Islet precursor cell (in vitro differentiated cells): Measurements from ENCODE around the gene PFKP.

Experiments
- DNase-seq: peaks from one replicate; pipeline ENCODE4 v3.0.0-alpha.2; 2018

The PFKP gene

DNA sequence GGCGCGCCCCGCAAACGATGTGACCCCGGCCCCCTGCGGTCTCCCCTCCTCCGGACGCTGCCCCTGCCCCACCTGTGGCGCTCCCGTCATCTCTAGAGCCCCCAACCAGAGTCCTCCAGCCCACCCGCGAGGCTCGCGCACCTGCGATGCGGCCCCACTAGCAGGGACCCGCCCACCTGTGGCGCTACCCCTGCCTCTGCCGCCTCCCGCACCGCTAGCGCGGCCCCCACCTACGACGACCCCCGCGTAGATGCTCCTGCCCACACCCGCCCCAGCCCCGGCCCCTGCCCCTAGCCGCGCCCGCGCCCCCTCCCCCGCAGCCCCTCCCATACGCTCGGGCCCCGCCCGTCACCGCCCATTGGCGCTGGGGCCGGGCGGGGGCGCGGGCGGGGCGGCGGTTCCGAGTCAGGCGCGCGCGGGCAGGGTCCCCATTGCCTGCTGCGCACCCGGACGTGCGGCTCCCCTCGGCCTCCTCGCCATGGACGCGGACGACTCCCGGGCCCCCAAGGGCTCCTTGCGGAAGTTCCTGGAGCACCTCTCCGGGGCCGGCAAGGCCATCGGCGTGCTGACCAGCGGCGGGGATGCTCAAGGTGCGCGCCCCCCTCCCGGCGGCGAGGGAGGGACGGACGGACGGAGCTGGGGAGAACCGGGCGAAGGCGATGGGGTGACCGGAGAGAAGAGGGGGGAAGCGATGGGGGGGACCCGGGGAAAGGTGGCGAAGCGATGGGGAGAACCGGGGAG lies at the start of gene PFKP:
TSS of gene PFKP (plus strand) at position 431 of the 741 bp plus-strand sequence. CDS start at position 479, 48 bp downstream.
- DNase-seq: no peak

DNA sequence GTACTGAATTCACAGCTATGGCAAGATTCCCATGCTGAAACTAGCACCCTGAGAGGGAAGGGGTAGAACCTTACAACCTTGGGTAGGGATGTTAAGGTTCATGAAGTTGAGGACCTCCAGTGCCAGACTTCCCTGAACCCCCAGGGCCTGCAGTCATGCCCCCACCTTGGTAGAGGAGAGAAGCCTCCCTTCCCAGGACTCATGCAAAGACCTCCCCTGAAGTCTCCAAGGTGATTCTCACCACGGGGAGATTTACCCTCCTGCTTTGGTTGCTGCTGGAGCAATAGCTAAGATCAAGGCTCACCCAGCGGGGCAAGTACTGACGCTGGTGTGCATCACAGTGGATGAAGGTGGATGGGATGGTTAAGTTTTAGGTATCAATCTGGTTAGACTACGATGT lies 49.1 kb upstream of the PFKP start:
- no peak for DNase-seq

DNA sequence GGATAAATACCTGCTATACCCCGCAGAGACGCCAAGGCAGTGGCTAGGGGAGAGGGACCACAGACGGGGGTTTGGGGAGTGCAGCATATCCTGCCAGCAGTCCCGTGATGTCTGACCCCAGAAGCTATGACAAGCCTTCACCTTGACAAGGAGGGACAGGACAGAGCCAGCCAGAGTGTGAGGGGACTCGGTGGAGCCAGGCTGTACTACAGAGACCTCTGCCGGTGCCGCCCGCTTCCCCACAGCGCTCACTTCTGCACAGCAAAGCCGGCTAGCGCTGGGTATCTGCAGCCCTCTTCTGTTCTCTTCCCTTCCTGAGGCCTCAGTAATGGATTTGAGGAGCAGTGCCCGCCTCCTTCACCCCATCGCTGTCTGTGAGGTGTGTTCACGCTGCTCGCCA lies 47.0 kb upstream of the PFKP start:
- no peak for DNase-seq

DNA sequence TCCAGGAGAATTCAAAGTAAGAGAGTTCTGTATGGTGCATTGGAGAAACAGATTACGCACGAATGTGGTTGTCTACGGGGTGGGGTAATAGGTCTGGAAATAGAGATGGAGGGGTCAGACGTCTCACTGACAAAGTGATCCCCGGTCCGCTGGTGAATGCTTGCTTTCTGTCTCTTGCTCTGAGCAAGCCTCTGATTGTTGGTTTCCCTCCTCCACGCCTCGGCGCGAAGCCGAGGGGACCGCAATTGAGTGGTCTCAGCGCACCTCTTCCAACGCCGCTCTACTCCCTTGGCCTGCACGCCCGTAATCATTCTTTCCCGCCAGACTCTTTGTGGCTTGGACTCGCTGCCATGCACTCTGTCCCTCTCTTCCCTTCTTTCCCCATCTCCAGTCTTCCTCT lies 46.5 kb upstream of the PFKP start:
- no peak for DNase-seq

DNA sequence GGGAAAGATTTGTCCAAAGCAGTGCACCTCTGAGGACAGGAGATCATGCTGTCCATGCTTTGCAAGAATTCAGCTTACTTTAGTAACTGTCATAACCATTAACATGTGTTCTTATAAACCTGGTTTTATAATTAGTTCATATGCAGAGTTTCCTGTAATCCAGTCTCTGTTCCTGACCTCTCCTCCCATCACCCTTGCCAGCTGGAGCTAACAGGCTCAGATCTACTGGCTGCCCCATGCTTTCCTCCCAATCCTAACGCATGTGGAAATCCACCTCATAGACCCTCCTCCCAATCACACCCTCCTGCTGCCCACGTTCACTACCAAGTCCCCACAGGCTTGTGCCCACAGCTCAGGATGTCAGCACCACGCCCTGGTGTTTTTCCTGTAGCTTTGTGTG lies 45.3 kb upstream of the PFKP start:
- DNase-seq: no peak

DNA sequence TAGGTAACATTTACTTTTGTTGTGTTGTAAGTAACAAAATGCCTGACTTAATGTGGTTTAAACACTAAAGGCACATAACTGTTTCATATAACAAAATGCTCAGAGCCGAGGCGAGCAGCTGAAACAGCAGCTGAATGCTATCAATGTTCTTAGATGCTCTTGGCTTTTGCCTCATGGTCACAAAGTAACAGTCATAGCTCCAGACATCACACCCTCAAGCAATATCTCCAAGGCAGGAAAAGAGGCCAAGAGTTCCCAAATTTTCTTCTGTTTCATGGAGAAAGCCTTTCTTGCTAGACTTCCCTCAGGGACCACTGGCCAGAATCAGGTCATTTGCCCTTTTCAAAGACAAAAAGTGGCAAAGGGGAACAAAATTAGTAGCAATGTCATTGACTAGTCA lies 43.5 kb upstream of the PFKP start:
- no peak for DNase-seq

DNA sequence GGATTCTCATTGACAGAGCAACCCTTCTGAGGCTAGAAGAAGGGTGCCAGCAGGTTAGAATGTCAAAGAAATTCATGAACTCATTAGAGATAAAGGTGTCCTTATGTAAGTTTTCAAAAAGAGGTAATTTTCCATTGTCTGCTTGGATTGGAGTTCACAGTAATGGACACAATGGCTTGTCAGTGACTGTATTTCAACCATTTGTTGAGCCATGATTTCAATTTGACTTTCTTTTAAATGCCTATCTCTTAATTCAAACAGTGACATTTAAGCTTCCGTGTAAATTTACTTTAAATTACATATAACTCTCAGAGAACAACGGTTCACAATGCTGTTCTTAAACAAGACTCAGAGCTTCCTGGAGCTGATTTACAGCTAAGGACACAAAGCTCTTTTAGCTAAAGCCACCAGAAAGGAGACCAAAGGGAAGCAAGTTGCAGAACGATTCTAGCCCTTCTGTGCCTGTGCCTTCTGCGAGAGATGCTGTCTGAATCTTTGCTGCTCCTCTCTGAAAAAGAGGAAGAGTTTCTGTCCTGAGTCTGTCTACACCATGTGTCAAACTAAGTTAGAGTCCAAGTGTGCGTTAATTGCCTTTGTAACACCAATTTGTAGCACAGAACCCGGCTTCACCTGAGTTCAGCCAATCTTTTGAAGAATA lies 42.2 kb upstream of the PFKP start:
- no peak for DNase-seq

DNA sequence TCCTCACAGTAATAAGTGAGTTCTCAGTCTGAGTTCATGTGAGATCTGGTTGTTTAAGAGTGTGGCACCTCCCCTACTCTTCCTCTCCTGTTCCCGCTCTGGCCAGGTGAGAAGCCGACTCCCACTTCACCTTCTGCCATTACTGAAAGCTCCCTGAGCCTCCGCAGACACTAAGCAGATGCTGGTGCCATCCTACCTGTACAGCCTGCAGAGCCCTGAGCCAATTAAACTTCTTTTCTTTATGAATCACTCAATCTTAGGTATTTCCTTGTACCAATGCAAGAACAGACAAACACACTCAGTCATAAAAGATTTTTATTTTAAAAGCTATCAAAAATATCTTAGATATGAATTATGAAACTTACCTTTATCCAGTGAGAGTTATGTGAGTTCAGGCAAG lies 39.5 kb upstream of the PFKP start:
- DNase-seq: no peak

DNA sequence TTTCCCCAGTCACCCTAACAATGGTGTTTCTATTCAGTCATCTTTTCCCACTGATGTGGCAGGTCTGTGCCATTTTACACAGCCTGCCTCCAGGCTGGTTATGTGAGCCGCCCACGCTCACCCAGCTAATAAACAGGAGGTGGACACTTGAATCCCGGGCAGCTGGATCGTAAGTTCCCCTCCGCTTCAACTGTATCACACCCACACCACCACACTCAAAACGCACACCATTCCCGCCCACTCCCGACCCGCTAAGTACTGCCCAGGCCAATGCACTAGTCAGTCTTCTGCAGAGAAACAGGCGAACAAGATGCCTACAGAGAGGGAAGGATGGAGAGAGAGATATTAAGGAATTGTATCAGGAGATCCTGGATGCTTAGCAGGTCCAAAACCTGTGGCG lies 38.9 kb upstream of the PFKP start:
- DNase-seq: no peak

DNA sequence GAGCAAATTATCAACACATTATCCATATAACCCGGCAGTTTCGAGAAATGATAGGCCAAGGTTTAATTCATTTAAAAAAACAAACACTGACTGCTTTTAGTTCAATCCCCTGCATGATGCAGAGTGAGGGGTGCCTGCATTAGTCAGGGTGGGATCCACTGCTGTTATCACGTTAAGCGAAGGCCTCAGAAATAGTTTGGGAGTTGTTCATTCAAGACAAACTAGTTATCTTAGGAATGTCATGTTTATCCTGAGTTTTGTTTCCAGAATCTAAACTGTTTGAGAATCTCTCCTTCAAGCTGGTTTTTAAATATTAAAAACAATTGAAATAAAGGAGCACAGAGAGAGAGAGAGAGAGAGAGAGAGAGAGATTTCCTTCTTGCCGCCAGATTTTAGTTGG lies 36.6 kb upstream of the PFKP start:
- DNase-seq: no peak

DNA sequence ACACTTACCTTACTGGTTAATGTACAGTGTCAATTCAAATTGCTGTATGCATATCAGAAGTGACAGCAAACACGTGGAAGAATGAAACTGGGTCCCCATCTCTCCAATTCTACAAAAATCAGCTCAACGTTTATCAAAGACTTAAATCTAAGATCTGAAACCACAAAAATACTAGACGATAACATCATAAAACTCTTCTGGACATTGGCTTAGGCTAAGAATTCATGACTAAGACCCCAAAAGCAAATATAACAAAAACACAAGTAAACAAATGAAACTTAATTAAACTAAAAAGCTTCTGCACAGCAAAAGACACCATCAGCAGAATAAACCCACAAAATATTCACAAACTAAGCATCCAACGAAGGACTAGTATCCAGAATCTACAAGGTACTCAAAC lies 35.9 kb upstream of the PFKP start:
- no peak for DNase-seq

DNA sequence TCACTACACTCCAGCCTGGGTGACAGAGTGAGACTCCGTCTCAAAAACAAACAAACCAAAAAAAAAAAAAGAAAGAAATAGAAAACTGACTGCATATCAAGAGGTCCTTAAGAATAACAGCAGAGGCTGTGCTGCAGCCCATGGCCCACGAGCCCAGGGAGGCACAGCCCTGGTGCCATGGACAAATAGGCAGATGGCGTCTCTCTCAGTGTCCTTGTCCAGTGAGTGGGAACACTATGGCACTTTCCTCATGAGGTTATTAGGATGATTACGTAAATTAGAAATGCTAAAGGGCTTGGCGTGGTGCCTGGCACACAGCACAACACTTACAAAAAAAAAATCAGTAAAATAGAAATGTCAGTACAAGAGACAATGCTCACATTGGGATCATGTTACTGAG lies 33.4 kb upstream of the PFKP start:
- DNase-seq: no peak

DNA sequence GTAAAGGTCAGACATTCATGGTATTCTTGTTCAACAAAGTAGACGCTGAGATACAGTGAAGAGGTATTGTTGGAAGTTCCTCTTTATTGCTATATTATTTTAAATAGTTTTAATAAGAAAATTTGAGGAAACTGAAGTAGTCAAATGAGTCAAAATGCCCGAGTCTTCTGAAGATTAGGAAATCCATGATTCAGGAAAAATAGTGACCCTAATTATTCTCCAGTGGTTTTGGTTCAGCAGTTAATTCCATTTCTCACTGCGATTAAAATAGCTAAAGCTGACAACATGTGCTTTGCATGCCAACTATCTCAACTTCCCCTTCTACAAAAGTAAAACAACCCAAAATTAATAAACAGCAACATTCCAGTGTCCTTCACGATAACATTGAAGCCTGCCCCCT lies 32.7 kb upstream of the PFKP start:
- DNase-seq: no peak

DNA sequence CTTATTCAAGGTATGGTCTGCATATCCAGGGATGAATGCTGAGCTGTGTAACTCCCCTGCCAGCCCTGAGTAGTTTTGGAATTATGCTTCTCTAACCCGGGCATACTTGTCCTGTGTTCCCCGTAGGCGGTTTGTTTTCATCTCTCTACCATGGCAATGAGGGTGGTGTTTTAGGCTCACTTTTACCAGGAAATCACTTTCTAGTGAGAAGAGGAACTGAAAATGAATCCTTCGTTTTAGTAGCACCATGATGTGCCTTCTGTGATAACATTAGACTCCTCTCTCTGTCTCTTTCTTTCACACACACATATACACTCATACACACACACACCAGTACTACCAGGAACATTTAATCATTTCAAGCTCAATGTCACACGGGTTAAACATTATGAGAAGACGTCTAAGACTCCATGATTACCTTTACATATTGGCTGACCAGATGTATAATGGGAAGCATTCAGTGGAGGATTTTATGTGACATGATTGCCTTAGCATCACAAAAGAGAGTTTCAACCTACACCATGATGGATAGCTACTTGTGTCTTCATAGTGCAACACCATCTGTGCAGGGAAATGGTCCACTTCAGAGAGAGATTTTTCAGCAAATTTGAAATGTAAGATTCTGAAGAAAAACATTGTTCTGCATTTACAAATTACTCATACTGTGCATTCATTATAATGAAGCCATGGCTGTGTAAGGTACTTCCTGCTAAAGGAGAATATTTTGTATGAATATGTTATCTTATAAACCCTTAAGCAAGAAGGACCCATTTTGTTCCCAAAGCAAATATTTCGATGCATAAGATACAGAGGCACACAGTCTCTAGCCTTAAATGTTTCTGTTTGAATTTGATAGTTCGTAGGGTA lies 31.0 kb upstream of the PFKP start:
- no peak for DNase-seq

DNA sequence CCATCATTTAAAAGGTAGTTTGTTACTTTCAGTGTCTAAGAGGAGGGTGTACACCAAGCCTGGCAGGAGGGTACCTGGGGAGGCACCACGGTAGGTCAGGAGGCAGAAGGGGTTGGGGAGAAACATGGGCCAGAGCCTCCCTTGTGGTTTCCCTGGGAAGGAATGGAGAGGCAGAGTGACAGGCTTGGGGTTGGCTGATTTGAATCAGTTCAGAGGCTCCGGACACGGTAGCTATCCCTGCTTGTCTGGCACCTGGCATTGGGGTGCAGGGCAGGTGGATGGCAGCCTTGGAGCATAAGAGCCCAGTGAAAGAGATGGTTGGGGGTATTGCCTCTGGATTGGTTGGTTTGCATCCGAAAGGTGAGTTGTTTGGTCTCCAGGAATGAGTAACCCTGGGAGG lies 30.2 kb upstream of the PFKP start:
- DNase-seq: no peak

DNA sequence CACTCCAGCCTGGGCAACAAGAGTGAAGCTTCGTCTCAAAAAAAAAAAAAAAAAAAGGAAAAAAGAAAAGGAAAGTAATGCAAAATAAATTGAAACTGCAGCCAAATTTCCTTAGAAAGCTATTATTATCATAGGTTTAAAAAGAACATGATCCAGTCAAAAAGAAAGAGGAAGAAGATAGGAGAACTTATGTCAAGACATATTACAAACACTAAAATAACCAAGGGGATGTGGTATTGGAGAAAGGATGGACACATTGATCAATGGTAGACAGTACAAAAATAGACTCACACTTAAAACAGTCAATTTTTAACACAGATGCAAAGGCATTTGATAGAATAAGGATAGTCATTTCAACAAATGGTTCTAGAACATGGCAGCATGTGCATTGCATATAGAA lies 27.3 kb upstream of the PFKP start:
- no peak for DNase-seq

DNA sequence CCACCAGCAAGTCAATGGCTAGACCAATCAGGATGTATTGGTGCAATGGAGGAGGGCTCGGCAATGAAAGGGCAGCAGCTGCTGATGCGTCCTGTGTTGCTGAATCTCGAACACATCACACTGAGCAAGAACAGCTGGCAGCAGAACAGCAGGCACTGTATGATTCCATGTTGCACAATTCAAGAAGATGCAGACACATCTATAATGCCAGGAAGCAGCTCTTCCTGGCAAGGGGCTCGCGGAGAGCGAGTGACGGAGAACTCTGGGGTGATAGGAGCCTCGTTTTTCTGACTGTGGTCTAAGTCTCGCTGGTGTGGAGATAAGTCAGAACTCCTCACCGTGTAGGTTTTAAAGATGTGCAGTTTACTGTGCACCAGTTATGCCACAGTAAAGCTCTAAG lies 24.8 kb upstream of the PFKP start:
- no peak for DNase-seq

DNA sequence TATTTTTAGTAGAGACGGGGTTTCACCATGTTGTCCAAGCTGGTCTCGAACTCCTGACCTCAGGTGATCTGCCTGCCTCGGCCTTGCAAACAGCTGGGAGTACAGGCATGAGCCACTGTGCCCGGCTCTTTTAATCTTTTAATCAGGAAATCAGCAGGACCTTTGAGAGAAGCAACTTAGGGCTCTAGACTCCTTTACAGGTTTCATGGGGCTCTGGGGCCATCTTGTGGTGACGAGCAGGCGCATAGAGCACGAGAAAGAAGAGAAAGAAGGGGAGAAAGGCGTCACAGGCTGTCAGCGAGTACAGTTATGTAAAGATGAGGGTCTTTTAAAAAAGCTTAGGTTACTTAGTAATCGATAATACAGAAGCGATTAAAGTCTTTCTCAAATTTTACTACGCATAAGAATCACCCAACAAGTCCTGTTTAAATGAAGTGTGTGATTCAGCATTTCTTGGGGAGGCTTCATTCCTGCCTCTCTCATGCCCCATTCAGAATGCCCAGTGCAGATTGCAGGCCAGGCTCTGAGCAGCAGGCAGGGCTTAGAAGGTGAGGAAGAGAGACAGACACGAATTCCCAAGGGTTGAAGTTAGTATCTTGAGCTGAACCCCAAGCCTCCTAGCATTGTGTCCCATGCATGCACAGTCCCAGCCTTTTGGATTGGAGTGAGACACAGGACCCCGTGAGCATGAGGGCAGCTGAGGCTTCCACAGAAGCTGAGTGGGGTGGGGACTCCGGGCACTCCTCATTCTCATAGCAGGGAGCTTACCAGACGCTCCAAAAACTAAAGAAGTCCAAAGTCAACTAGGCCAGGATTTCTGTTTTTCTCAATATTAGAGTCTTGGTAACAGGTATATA lies 23.6 kb upstream of the PFKP start:
- DNase-seq: peak; percentile 86

DNA sequence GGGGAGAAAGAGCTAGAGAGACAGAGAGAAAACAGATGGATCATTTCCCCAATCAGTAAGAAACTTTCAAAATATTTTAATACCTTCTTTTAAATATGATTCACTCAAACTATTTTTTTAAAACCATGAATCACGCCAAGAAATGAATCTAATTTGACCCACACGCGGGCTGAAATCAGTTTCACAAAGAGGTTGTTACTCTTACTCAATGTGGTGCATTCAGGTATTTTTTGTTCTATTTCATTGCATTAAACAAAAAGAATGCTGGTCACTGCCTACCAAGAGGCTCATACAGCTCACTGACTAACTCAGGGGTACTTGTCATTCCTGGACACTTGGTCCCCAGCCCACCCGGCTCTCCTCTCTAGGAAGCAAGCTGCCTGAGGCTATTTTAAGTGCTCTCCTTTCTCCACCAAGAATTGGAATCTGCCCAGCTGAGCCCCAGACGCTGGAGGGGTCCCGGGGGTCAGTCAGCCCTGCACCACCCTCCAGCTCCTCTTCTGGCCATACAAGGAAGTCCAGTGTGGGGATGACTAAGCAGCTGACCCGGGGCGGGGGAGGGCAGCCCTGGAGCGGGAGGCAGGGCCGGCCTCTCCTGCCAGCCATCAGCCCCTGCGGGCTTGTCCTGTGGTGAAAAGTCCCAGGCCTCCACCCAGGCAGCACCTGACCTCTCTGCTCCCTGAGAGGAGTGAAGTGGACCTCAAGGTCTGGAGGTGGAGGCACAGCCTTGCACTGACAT lies 21.7 kb upstream of the PFKP start:
- peak; percentile 99 for DNase-seq

DNA sequence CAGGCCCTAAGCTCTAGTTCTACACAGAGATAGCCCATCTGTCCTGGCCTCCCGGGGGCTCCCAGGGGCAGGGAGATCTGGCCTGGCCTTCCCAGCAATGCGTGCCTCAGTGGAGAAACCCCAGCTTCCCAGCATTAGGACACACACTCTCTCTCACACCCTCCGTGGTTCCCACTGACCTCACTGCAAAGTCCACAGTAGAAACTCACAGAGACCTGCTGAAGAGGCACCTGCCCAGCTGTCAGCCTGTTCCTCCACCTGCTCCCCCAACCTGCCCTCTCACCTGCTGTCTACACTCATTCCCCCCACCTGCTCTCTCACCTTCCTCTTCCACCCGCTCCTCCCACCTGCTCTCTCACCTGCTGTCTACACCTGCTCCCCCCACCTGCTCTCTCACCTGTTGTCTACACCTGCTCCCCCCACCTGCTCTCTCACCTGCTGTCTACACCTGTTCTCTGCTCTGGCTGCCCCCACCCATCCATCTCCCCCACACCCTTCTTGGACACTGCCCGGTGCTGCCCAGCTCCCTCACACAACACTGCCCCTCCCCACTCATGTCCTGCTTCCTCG lies 21.1 kb upstream of the PFKP start:
- no peak for DNase-seq

DNA sequence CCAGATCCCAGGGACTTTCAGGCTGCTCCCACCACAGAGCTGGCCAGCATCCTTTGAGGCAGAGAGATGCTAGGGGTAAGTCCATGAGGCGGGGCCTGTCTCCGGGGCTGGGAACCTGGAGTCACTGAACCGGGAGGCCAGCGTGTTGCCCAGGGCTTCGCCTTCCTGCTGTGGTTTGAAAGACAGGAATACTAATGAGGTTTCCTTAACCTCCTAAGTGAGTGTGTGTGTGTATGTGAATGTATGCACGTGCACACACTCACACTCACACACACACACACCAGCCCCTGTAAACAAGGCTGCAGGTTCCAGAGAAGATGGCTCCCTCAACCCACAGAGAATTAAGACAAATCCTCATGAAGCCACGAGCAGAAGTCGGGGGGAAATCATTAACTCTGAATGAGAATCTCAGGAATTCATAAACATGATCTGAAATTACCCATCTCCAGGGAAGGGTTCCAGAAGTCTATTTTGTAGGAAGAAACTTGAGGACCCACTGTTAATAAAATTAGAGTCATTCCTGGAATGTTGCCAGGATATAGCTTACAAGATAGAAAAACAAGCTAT lies 20.3 kb upstream of the PFKP start:
- peak; percentile 83 for DNase-seq

DNA sequence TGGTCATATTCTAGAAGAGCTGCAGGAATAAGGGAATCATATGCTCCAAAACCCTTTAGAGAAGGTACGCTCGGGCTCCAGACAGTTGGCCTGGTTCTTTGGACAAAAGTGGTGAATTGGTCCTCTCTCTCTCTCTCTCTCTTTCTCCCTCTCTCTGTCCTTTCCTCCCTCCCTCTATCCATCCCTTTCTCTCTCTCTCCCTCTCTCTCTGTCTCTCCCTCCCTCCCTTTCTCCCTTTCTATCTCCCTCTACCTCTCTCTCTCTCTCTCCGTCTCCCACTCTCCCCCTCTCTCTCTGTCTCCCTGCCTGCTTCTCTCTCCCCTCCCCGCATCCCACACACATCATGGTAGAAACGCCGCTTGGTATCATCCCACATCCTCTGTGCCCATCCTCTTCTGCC lies 19.8 kb upstream of the PFKP start:
- no peak for DNase-seq
